HG02759 (cell line): ENCODE results near the gene SCUBE1.

Experiments
- ATAC-seq: cut with Tn5 transposase; IDR thresholded peaks from one replicate; pipeline ENCODE4 v1.9.1; 2021; ENCODE audit warnings: mild to moderate bottlenecking, moderate library complexity; ENCODE audit not compliant: unreplicated experiment

Gene SCUBE1

DNA sequence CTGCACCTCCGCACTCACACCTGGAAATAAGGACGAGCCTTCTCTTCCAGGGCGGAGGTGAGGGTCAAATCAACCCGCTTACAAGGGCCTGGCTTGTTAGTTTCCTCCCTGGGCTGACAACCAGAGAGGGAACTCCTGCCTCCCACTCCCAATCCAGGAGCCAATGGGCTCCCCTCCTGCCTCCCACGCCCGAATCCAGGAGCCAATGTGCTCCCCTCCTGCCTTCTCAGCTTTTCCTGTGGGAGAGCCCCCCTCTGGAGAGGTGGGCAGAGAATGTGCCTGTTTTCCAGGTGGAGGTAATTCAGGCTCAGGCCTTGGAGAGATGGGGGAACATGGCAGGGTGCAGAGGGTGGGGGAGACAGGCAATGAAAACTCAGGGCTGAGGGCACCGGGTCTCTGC, 102.6 kb downstream of the SCUBE1 start:
- no peak for ATAC-seq

DNA sequence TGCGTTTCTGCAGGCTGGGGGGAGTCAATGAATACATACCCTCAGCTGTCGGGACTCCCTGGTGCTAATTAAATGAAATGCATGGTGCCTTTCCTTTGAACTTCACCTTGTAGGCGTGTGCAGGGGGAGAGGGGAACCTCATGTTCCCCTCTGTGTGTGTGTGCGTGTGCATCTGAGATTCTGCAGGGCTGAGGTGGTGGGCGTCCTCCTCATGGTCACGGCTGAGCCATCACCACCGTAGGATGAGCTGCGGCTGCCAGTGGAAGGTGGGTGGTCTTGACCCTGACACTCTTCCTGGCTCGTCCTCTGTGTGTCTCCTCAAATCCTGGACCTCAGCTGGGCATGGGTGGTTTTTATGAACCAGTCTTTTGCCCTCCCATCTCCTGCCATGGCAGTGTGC, 103.2 kb downstream of the SCUBE1 start:
- no peak for ATAC-seq

DNA sequence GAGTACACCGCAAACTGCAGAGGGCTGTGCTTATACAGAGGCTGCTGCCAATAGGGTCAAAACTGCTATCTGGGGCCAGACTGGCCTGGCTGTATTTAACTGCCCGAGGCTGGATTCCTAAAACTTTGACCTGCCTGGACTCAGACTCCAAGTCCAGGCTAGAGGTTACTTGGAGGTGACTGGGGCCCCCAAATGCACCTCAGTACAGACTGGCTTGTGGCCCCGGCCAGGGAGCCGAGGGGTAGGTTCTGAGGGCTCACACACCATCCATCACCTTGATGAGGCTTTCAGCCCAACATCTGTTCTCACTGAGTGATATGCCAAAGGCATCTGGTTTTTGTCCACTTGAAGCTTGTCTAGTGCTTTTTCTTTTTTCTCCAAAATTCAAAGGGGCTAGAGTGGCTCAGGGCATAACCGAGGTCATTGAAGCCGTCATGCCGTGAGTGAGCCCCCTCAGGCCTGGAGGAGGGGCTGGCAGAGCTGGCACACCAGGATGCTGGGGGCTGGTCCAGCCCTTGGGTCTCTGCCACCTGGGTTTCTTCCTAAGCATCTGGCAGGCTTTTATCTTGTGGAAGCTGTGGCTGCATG, 103.9 kb downstream of the SCUBE1 start:
- no peak for ATAC-seq

DNA sequence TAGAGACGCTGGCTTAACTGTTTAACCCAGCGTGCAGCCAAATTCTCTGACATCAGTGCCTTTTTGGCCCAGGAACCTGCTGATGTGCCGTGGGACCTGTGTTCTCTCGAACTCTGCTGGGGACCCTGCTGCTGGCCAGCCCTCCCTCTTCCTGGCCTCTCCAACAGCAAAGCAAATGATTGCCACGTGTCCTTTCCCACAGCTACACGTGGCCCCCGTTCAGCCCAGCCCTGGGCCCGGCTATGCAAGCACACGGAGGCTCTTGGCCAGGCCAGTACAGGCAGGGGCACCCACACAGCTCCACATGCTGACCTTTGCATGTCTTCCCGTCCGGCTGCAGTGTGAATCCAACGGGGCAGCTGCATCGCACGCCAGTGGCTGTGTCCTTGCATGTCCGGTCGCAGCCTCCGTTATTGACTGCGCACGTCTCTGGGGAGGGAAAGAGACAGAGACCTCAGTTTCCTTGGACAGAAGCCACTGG, 104.6 kb downstream of the SCUBE1 start:
- ATAC-seq, result no peak

DNA sequence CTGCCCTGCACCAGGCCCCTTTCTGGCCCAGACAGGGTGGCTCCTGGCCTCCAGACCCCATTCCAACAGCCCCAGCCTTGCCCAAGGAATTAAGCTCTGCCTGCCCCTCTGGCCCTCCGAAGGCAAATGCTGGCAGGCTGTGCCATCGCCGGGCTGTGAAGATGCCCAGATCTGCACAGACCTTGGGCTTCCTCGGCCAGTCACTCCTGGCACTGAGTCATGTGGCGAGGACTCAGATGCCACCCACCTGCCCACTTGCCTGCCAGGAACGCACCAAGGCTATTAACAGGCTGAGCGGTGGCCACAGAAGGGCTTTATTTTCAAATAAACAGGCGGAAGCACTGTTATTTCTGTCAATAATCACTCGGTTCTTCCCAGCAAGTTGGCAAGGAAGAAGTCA, 105.9 kb downstream of the SCUBE1 start:
- ATAC-seq, result no peak

DNA sequence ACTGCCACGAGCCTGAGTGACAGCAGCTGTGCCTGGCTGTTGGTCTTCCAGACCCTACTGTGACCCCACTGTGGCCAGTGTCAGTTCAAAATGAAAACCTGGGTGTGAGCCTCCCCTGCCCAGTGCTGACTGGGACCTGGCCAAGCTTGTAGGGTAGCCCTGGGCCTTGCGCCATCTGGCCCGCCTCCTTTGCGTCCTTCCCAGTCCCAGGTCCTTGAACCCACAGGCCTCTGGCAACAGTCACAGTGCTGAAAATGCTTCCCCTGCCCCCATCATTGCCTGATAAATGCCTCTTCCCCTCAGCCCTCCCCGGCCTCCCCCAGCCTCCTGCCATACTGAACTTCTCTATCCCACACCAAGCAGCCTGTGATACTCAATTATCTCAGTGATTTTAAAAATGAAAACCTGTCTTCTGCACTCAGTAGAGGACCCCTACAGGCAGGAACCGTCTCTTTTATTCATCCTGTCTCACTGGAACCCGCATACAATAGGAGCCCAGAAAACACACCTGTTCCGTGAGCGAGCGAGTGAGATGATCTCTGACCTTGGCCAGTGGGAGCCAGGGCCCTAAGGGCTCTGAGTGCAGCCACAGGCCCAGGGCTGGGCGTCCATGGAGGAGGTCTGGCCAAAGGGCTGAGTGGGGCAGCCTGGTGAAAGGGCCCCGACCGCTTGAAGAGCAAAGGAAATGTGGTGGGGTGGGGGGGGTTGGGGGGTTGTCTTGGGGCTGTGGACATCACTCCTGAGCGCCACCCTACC, 106.6 kb downstream of the SCUBE1 start:
- ATAC-seq, result no peak

DNA sequence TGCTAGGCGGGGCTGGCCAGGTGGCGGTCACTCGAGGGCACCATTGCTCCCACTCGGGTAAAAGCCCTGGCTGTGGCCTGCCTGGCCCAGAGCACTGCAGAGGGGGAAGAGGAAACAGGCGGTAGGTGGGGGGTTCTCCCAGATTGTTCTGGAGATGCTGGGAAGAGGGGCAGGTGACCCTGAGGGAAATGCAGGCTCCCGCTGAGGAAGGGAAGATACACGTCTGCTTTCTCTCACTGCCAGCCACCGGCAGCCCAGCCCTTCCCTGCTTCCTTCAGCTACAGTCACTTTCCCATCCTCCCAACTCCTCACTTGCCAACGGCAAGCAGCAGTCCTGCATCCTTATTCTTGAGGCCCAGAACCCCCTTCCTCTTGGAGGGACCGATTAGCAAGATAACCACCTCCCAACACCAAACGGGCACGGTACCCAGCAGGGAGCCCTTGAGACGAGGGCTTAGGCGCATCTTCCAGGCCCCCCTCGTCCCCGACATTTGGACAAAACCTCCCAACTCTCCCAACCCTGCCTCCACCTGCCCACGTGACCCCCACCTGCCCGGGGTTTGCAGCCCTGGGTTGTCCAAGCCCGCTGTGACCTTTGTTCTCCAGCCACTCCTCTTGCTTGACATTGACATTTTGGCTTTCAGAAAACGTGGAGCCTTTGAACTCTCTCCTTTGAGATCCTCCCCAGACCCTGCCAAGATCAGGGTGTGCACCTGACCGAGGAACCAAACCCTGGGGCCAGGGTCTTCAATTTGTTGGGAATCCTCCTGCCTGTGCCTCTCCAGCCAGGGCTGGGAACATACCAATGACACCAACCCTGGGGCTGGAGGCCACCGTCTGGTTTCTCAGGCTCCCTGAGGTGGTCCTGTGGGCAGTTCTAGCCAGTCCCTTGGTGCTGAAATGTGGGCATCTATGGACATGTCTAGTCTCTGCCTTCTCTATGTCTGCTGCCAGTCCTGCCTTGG, 107.4 kb downstream of the SCUBE1 start:
- no peak for ATAC-seq

DNA sequence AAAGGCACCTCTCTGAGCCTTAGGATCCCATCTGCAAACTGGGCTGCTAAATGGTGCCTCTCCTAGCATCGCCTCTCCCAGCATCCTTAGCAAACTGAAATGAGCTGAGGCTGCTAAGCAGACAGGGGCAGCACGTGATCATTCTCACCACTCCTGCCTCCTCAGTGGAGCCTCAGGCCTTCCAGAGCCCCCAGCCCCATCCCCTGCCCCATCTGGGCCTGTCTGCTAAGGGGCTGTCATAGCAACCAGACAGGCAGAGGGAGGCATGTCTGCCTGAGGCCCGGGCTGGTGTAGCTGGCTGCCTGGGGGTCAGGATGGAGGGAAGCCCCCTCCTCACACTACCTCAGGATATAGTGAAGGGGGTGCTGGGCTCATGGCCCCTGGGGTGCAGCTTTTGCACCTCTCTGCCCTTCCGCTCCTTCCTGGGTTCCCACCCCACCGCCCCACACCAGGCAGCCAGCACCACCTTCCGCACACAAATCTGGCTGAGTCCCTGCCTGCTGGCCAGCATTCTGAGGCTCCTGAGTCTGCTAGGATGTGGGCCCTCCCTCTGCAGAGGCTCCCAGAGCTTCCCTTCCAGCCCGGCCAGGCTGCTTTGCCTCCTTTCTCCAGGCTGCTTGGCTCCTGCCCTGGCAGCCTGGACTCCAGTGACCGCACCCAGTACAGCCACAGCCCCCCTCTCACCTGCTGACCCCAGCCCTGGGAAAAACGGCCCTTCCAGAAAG, 108.7 kb downstream of the SCUBE1 start:
- ATAC-seq, result no peak

DNA sequence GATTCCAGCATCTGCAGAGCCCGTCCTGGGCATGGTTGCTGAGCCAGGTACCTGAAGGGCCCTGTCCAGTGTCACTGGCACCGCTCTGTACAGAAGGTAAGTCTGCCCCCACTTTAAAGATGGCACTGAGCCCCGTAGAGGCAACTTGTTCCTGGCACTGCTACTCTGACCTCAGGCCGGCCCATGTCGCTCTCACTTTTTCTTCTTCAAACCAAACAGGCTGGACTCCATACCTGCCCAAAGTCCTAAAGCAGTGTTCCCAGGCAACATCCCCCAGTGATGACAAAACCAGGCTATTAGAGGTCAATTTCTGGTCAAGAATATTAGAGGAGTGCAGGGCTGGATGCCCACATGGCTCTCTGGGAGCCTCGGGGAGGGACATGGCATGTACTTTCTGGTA, 109.6 kb downstream of the SCUBE1 start:
- no peak for ATAC-seq

DNA sequence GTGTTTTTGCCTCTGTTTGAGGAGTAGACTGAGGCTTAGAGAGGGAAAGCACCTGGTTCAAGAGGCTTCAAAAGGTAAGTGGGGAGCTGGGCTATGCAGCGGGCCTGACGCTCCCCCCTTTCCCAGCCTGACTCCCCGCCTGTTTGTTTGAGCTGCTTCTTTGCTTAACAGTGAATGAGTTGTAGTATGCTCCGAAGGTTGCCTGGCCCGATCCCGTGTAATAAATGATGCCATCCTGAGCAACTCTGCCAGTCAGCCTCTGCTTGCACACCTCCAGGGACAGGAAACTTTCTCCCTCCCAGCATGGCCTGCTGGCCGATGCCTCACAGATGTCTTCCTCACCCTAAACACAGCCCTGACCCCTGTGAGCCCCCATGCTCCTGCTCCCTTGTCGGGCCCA, 110.7 kb downstream of the SCUBE1 start:
- ATAC-seq, result no peak

DNA sequence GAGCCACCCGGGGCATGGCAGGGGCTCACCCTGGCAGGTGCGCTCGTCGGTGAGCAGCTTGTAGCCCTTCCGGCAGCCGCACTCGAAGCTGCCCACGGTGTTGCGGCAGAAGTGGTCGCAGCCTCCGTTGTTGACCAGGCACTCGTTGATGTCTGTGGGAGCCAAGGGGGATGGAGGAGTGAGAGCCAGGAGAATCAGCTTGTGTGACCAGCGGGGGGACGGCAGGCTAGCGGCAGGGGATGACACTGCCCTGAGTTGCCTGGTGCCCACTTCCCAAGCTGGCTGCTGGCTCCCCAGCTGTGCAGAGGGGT, 111.5 kb downstream of the SCUBE1 start:
- no peak for ATAC-seq

DNA sequence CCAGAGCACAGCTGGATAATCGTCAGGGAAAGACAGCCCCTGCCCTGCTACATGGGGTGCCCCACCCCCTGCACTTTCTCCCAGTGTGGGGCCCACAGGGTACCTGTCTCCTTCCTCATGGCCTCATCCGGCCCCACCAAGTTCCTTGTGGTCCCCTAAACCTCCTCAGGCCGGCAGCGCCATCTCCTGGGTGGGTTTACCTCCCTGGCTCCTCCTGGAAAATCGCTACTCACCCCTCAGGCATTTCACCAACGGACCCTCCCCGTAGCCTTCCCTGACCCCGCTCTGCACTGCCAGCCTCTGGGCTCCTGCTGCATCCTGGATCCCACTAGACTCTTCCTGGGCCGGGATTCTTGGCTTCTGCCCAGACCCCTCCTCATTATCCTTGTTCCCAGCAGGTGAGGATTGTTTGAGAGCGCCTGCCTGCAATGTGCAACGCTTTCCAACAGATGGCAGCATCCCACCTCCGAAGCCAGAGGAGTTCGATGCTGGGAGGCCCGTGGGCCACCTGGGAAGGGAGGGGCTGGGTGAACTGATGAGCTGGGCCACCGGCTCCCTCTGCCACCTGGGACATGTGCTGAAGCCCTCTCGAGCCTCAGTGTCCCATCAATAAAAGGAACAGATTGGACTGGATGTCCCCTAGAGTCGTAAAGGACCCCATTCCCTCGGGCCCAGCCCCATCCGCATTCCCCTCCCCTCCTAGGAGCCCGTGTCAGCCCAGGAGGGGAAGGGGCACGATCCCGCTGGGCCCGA, 112.0 kb downstream of the SCUBE1 start:
- no peak for ATAC-seq

DNA sequence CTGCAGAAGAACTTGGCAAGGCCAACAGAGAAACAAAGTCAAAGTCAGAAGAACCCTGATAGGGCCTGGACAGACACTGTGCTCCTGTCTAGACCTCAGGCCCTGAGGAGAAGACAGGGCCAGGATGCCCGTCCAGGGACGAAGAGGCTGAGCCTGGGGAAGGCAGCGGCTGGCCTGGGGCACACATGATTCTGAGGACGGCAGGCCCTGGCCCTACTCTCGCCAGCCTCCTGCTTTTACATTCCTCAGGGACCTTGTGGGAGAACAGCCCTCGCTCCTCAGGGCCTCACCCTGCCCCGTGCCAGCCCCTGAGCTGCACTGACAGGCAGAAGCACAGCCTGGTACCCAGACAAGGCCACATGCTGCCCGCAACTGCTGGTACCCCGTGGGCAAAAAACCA, 112.6 kb downstream of the SCUBE1 start:
- no peak for ATAC-seq

DNA sequence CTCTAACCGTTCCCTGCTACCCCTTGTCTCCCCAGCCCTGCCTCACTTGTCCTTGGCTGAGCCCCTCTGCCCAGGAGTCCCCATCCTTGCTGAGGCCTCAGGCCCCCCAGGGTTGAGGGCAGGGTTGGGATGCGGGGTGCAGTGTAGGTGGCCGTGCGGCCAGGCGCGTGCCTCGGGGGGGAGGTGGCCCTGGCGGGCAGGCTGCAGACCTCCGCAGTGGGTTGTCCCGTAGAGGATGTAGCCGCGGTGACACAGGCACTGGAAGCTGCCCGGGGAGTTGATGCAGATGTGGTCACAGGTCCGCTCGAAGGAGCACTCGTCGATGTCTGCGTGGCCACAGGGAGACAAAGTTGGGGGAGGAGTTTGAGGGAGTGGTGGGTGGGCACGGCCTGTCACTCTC, 114.3 kb downstream of the SCUBE1 start:
- ATAC-seq, result no peak

DNA sequence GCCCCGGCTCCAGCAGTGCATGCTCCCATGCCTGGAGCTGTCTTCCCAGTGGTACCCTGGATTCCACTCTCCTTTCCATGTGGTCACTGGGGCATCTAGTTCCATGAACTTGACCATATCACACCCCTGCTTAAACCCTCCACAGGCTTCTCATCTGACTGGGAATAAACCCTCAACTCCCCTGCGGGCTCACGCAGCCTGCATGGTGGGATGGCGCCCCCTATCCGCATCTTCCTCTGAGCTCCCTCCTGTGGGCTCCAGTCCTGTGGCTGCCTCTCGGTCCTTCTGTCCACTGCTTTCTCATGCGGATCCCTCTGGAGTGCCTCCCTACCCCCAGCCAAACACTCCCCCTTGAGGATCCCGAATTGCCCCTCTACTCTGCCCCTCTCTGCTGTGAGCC, 114.8 kb downstream of the SCUBE1 start:
- no peak for ATAC-seq

DNA sequence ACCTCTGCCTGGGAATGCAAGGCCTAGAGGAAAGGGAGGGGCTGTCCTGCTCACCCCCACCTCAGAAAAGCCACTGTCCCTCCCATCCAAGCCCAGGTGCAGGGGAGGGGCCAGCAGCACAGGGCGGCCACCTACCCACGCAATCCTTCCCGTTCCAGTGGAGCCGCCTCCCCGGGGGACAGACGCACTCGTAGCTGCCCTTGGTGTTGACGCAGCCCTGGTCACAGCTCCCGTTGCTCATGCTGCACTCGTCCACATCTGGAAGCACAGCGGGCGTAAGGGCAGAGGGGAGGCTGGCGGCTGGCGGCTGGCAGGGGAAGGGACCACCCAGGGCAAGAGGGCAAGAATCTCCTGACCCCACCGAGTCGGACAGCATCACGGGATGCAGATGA, 115.9 kb downstream of the SCUBE1 start:
- ATAC-seq, result no peak

DNA sequence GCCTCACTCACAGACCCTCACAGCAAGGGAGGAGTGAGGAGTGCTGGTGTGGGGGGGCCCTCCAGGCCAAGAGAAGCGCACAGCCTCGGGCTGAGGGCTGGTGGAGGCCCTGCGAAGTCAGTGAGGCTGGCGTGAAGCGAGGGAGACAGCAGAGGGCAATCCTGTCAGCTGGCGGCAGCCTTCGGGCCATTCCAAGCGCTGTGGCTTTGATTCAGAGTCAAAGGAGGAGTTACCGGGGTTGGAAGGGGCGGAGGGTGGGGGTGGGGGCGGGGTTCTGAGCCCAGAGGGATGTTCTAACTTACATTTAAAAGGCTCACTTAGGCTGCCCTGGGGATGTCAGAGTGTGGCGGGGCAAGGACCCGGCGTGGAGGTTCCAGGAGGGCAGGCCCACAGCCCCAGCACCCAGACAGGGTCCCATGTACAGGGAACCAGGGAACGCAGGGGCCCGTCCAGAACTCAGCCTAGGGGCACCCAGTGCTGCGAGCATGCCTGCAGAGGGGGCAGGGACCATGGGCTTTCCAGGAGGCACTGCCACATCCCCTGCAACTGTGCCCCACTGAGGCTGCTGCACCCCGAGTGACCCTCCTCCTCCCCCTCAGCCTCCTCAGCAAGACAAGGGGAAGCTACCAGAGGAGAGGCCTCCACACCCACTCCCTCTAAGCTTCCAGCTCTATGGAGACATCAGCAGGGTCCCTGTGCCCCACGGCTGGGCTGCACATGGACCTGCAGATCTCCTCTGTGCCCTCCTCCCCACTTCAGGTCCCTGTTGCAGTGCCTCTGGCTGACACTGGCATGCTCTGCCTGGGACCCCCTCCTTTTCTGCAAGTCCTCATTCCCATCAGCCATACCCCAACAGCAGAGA, 116.6 kb downstream of the SCUBE1 start:
- no peak for ATAC-seq

DNA sequence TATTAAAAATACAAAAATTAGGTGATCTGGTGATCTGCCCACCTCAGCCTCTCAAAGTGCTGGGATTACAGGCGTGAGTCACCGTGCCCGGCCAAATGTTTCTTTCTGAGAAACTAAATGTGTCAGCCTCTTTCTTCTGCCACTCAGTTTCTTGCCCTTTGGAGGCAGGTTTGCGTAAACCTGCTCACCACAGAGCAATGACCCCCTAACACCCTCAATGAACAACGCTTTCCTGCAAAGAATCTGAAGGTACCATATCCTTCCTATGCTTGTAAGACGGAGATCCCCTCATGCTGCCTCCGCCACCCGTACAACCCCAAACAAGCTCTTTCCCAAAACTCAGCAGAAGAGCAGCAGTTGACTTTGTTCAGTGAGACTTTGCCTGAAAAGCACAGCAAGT, 117.6 kb downstream of the SCUBE1 start:
- ATAC-seq, result no peak

DNA sequence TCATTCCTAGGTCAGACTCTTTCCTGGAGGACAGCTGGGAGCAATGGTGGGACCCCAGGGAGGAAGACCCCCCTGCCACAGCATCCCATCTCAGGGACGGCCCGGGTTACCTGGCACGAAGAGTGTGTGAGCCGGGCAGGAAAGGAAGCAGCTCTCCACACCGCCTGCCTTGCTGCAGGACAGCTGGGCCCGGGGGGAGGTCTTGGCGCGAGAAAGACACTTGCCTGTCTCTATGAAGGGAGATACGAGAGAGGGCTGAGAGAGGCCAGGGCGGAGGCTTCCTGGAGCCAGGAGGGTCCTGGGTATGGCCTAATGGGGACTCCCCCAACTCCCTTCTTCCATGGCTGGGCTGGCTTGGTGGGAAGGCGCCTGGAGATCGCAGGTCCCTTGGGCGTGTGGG, 120.2 kb downstream of the SCUBE1 start:
- no peak for ATAC-seq

DNA sequence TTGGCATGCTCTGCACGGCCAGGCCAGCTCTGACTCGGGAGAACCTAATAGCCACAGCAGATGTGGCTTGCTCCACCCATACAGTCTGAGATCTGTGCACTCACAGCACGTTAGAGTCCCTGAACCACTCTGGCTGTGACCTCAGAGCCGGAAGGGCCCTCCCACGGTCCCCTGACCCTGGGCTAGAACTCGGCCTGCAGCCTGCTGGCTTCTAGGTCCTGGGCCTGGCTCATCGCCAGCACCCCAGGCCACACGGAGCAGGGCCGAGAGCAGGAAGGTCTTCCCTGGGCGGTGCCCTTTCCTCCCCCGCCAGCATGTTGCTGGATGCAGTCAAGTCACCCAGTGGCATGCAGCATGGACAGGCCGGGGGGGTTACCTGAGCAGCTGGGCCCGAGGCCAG, 120.9 kb downstream of the SCUBE1 start:
- no peak for ATAC-seq
